Measurements from ENCODE around the gene DCAF6.

DCAF6 gene

DNA sequence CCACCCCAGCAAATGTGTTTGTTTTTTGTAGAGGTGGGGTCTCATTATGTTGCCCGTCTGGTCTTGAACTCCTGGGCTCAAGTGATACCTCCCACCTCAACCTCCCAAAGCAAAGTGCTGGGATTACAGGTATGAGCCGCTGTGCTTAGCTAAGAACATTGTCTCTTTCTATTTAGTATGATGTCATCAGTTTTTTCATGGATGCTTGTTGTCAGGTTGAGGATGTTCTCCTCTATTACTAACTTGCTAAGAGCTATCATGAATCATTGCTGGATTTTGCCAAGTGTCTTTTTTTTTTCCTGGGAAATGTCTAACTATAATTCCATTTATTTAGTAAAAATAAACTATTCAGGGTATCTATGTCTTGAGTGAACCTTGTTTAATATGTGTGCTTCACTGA, 19.4 kb downstream of the DCAF6 start:
- H4K20me1 ChIP-seq (ENCODE audit: low read depth, low read length), result no peaks in the 10 kb centered on the region; the same call in 1 of the 2 replicates
- H3K79me2 ChIP-seq (ENCODE audit: insufficient read depth, low read length), result peaks cover 21% of the 10 kb centered on the region
- no peaks in the 10 kb centered on the region for H3F3A ChIP-seq (ENCODE audit: insufficient read depth)

GRCh38 chr1:167957710-167958109, 21.2 kb downstream of the DCAF6 start:
- Histone ChIP-seq H3K9me3 (ENCODE audit: insufficient read depth, low read length) (no peaks in the 10 kb centered on the region), H3K4me3 (ENCODE audit: insufficient read depth, low read length, poor library complexity, severe bottlenecking) (no peak overlapping the region), H4K20me1 (ENCODE audit: low read depth, low read length) (no peaks in the 10 kb centered on the region; the same call in 1 of the 2 replicates), H3K9me2 (replicated peaks; ENCODE audit: insufficient read depth, low read length) (no peaks in the 10 kb centered on the region), H3K4me2 (ENCODE audit: low read depth, low read length, poor library complexity, severe bottlenecking) (no peak overlapping the region), H3K9ac (ENCODE audit: low read length) (no peak overlapping the region), H2AFZ (ENCODE audit: low read depth, low read length, severe bottlenecking) (no peak overlapping the region), H3F3A (ENCODE audit: insufficient read depth) (no peaks in the 10 kb centered on the region), H3K27me3 (ENCODE audit: low read length) (no peaks in the 10 kb centered on the region), H3K36me3 (ENCODE audit: low read length) (peaks cover 10% of the 10 kb centered on the region; the same call in 1 of the 2 replicates), H3K27ac (ENCODE audit: low read depth, low read length) (no peak overlapping the region), H3K79me2 (ENCODE audit: insufficient read depth, low read length) (peaks cover 30% of the 10 kb centered on the region)
- TF ChIP-seq EZH2phosphoT487 (conservative IDR thresholded peaks at IDR 0.05; ENCODE audit: low read length), result no peak

More for the DNA sequence above, 19.4 kb downstream of the DCAF6 start:
- H3K4me2 ChIP-seq (ENCODE audit: low read depth, low read length, poor library complexity, severe bottlenecking), result no peak overlapping the region
- H3K36me3 ChIP-seq (ENCODE audit: low read length), result peaks cover 12% of the 10 kb centered on the region; the same call in 1 of the 2 replicates
- H3K9me2 ChIP-seq (replicated peaks; ENCODE audit: insufficient read depth, low read length), result no peaks in the 10 kb centered on the region
- TF ChIP-seq, protein P1, sequence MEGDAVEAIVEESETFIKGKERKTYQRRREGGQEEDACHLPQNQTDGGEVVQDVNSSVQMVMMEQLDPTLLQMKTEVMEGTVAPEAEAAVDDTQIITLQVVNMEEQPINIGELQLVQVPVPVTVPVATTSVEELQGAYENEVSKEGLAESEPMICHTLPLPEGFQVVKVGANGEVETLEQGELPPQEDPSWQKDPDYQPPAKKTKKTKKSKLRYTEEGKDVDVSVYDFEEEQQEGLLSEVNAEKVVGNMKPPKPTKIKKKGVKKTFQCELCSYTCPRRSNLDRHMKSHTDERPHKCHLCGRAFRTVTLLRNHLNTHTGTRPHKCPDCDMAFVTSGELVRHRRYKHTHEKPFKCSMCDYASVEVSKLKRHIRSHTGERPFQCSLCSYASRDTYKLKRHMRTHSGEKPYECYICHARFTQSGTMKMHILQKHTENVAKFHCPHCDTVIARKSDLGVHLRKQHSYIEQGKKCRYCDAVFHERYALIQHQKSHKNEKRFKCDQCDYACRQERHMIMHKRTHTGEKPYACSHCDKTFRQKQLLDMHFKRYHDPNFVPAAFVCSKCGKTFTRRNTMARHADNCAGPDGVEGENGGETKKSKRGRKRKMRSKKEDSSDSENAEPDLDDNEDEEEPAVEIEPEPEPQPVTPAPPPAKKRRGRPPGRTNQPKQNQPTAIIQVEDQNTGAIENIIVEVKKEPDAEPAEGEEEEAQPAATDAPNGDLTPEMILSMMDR (IDR thresholded peaks at IDR 0.05; ENCODE audit: insufficient read depth, low read length, poor library complexity, severe bottlenecking), result no peak
- TF ChIP-seq EZH2phosphoT487 (conservative IDR thresholded peaks at IDR 0.05; ENCODE audit: low read length), result no peak
- H3K27me3 ChIP-seq (ENCODE audit: low read length), result no peaks in the 10 kb centered on the region
- H3K9ac ChIP-seq (ENCODE audit: low read length), result no peak overlapping the region
- H3K27ac ChIP-seq (ENCODE audit: low read depth, low read length), result no peak overlapping the region
- no peak overlapping the region for H2AFZ ChIP-seq (ENCODE audit: low read depth, low read length, severe bottlenecking)
- no peak overlapping the region for H3K4me3 ChIP-seq (ENCODE audit: insufficient read depth, low read length, poor library complexity, severe bottlenecking)
- no peaks in the 10 kb centered on the region for H3K9me3 ChIP-seq (ENCODE audit: insufficient read depth, low read length)

DNA sequence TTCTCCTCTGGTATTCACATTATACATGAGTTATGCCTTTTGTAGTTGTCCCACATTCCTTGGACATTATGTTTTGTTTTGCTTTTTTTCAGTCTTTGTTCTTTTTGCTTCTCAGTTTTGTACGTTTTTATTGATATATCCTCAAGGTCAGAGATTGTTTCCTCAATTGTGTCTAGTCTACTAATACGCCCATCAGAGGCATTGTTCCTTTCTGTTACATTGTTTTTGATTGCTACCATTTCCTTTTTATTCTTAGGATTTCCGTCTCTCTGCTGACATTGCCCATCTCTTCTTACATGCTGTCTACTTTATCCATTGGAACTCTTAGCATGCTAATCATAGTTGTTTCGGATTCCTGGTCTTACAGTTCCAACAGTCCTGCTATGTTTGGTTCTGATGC, 28.2 kb downstream of the DCAF6 start:
- Histone ChIP-seq H3K36me3 (ENCODE audit: low read length) (peaks cover 3% of the 10 kb centered on the region), H3K27ac (ENCODE audit: low read depth, low read length) (no peak overlapping the region), H3K79me2 (ENCODE audit: insufficient read depth, low read length) (peaks cover 20% of the 10 kb centered on the region; the same call in 1 of the 2 replicates), H3K4me3 (ENCODE audit: insufficient read depth, low read length, poor library complexity, severe bottlenecking) (no peak overlapping the region), H3F3A (ENCODE audit: insufficient read depth) (0 out of 2 replicates have a peak, but pooled peaks cover 2% of the 10 kb centered on the region), H4K20me1 (ENCODE audit: low read depth, low read length) (no peaks in the 10 kb centered on the region), H3K4me2 (ENCODE audit: low read depth, low read length, poor library complexity, severe bottlenecking) (no peak overlapping the region), H3K9me3 (ENCODE audit: insufficient read depth, low read length) (no peaks in the 10 kb centered on the region), H3K9me2 (replicated peaks; ENCODE audit: insufficient read depth, low read length) (no peaks in the 10 kb centered on the region), H3K27me3 (ENCODE audit: low read length) (no peaks in the 10 kb centered on the region), H2AFZ (ENCODE audit: low read depth, low read length, severe bottlenecking) (no peak overlapping the region), H3K9ac (ENCODE audit: low read length) (no peak overlapping the region)
- TF ChIP-seq, protein P1 (IDR thresholded peaks at IDR 0.05; ENCODE audit: insufficient read depth, low read length, poor library complexity, severe bottlenecking), result no peak
- TF ChIP-seq EZH2phosphoT487 (conservative IDR thresholded peaks at IDR 0.05; ENCODE audit: low read length), result no peak

DNA sequence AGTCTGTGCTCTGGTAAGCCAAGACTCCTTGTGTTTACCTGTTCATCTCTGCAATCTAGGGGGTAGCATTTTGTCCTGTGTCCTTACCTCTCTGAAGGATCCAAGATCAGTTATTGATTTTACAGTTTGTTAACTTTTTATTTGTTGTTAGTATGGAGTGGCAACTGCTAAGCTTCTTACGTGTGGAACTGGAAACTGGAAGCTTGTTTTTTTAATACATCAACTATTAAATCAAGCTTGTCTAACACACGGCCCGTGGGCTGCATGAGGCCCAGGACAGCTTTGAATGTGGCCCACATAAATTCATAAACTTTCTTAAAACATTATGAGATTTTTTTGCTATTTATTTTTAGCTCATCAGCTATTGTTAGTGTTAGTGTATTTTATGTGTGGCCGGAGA, 29.6 kb downstream of the DCAF6 start:
- H3K79me2 ChIP-seq (ENCODE audit: insufficient read depth, low read length), result peaks cover 20% of the 10 kb centered on the region; the same call in 1 of the 2 replicates
- H3K4me3 ChIP-seq (ENCODE audit: insufficient read depth, low read length, poor library complexity, severe bottlenecking), result no peak overlapping the region
- H3K9me2 ChIP-seq (replicated peaks; ENCODE audit: insufficient read depth, low read length), result no peaks in the 10 kb centered on the region
- H3F3A ChIP-seq (ENCODE audit: insufficient read depth), result 0 out of 2 replicates have a peak, but pooled peaks cover 2% of the 10 kb centered on the region
- peaks cover 3% of the 10 kb centered on the region for H3K36me3 ChIP-seq (ENCODE audit: low read length)
- H3K9ac ChIP-seq (ENCODE audit: low read length), result no peak overlapping the region
- no peak for TF ChIP-seq EZH2phosphoT487 (conservative IDR thresholded peaks at IDR 0.05; ENCODE audit: low read length)
- TF ChIP-seq, protein P1 (IDR thresholded peaks at IDR 0.05; ENCODE audit: insufficient read depth, low read length, poor library complexity, severe bottlenecking), result no peak
- no peaks in the 10 kb centered on the region for H3K9me3 ChIP-seq (ENCODE audit: insufficient read depth, low read length)
- H3K27ac ChIP-seq (ENCODE audit: low read depth, low read length), result no peak overlapping the region
- no peaks in the 10 kb centered on the region for H4K20me1 ChIP-seq (ENCODE audit: low read depth, low read length)
- no peak overlapping the region for H2AFZ ChIP-seq (ENCODE audit: low read depth, low read length, severe bottlenecking)
- H3K27me3 ChIP-seq (ENCODE audit: low read length), result no peaks in the 10 kb centered on the region
- H3K4me2 ChIP-seq (ENCODE audit: low read depth, low read length, poor library complexity, severe bottlenecking), result no peak overlapping the region

All from SU-DHL-6 (cell line).